Measurements from ENCODE around the gene CCDC85A. TPM values are rescaled to one million over a fixed set of nuclear protein-coding genes. Genes with fewer than 3 reads are reported as not detected.

CCDC85A gene
- total RNA-seq, 1 donor from 2014 or later, result 0.70 TPM

DNA sequence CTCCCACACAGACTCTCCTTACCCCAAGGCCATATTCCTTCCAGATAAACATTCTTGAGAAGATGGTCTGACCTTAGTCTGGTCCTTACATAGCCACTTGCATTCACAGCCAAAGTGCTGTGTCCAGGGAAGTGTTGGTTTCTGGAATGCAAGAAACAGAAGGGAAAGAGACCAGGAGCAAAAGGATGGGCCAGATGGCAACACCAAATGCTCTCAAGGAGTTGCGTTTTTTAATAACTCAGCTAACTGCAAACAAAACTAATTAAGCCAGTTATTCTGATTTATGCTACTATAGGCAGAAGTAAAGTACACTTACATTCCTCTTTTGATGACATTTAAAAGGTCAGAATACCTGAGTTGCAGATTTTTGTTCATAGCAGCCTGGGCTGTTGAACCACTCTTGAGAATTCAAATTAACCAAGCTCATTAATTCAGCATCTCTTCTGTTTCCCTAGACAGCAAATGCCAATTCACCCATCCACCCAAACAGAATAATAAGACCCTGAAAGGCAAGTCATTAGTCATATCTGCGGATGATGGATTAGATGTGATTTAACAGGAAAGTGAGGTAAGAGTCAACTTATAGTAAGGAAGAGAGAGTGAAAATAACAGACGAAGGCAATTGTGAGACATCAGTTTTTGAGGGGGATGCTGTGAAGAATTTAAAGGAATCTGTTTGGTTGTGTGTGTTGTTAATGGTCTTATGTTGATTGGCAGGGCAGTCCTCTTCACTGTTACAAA, 18.8 kb downstream of the CCDC85A start:
- no peak for DNase-seq (ENCODE audit: low spot score)
- no peaks in the 10 kb centered on the region for H3K36me3 Mint-ChIP-seq (ENCODE audit: low read depth)
- H3K9me3 Mint-ChIP-seq (ENCODE audit: low read depth), result no peaks in the 10 kb centered on the region
- no peak overlapping the region for H3K4me3 Mint-ChIP-seq (ENCODE audit: unreplicated experiment)
- no peak for TF ChIP-seq CTCF (IDR thresholded peaks at IDR 0.05)
- no peaks in the 10 kb centered on the region for H3K27me3 Mint-ChIP-seq (ENCODE audit: low read depth)
- no peak overlapping the region for H3K27ac Mint-ChIP-seq (ENCODE audit: unreplicated experiment)
- no peaks in the 10 kb centered on the region for H3K4me1 Mint-ChIP-seq (ENCODE audit: low read depth)

DNA sequence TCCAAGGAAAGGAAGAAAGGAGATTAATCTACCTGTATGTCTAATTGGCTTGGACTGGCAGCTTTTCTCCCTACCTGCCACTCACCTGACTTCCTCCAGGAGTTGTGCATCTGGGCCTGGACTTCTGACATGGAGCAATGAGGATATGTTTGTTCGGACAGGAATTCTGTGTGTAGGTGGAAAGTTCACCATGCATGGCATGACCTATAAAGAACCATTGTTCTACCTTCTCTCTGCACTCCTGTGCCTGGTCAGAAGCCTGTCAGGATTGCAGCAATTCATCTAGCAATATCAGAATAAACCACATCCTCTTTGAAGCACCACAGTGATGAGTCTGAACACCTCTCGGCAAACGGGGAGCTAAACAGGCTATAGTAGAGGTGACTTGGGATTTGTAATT, 20.8 kb downstream of the CCDC85A start:
- no peak overlapping the region for H3K4me3 Mint-ChIP-seq (ENCODE audit: unreplicated experiment)
- H3K27ac Mint-ChIP-seq (ENCODE audit: unreplicated experiment), result no peak overlapping the region
- no peaks in the 10 kb centered on the region for H3K4me1 Mint-ChIP-seq (ENCODE audit: low read depth)
- no peaks in the 10 kb centered on the region for H3K9me3 Mint-ChIP-seq (ENCODE audit: low read depth)
- no peaks in the 10 kb centered on the region for H3K27me3 Mint-ChIP-seq (ENCODE audit: low read depth)
- no peaks in the 10 kb centered on the region for H3K36me3 Mint-ChIP-seq (ENCODE audit: low read depth)
- TF ChIP-seq CTCF (IDR thresholded peaks at IDR 0.05), result no peak
- no peak for DNase-seq (ENCODE audit: low spot score)

DNA sequence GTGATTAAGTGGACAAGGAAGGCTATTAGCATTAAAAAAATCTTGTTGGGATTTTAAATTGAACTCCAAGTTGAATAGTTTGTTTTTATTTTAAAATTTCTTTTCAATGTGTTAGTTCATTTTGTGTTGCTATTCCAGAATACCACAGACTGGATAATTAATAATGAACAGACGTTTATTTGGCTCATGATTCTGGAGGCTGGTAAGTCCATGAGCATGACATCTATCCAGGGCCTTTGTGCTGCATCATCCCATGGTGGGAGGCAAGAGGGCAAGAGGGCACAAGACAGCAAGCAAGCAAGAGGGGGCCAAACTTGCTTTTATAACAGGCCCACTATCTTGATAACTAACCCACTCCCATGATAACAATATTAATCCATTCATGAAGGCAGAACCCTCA, 22.5 kb downstream of the CCDC85A start:
- Mint-ChIP-seq H3K36me3 (ENCODE audit: low read depth) (no peaks in the 10 kb centered on the region), H3K27ac (ENCODE audit: unreplicated experiment) (no peak overlapping the region), H3K4me3 (ENCODE audit: unreplicated experiment) (no peak overlapping the region), H3K9me3 (ENCODE audit: low read depth) (no peaks in the 10 kb centered on the region), H3K4me1 (ENCODE audit: low read depth) (peaks cover 3% of the 10 kb centered on the region), H3K27me3 (ENCODE audit: low read depth) (no peaks in the 10 kb centered on the region)
- no peak for TF ChIP-seq CTCF (IDR thresholded peaks at IDR 0.05)
- DNase-seq (ENCODE audit: low spot score), result no peak

GRCh38 chr2:56207760-56208159, 24.0 kb downstream of the CCDC85A start:
- Mint-ChIP-seq H3K9me3 (ENCODE audit: low read depth) (no peaks in the 10 kb centered on the region), H3K36me3 (ENCODE audit: low read depth) (no peaks in the 10 kb centered on the region), H3K27ac (ENCODE audit: unreplicated experiment) (no peak overlapping the region)

GRCh38 chr2:56208380-56208779, 24.6 kb downstream of the CCDC85A start:
- no peaks in the 10 kb centered on the region for H3K27me3 Mint-ChIP-seq (ENCODE audit: low read depth)
- no peak for DNase-seq (ENCODE audit: low spot score)
- H3K36me3 Mint-ChIP-seq (ENCODE audit: low read depth), result no peaks in the 10 kb centered on the region
- no peak overlapping the region for H3K27ac Mint-ChIP-seq (ENCODE audit: unreplicated experiment)
- no peak overlapping the region for H3K4me3 Mint-ChIP-seq (ENCODE audit: unreplicated experiment)
- no peak for TF ChIP-seq CTCF (IDR thresholded peaks at IDR 0.05)
- no peaks in the 10 kb centered on the region for H3K9me3 Mint-ChIP-seq (ENCODE audit: low read depth)
- H3K4me1 Mint-ChIP-seq (ENCODE audit: low read depth), result peaks cover 3% of the 10 kb centered on the region

More at GRCh38 chr2:56207760-56208159, 24.0 kb downstream of the CCDC85A start:
- no peaks in the 10 kb centered on the region for H3K27me3 Mint-ChIP-seq (ENCODE audit: low read depth)
- TF ChIP-seq CTCF (IDR thresholded peaks at IDR 0.05), result no peak
- H3K4me1 Mint-ChIP-seq (ENCODE audit: low read depth), result peaks cover 3% of the 10 kb centered on the region
- no peak for DNase-seq (ENCODE audit: low spot score)
- H3K4me3 Mint-ChIP-seq (ENCODE audit: unreplicated experiment), result no peak overlapping the region

Measured in chondrocyte (in vitro differentiated cells).